Measurements from ENCODE around the gene SARDH. TPM values are rescaled to one million over a fixed set of nuclear protein-coding genes. Genes with fewer than 3 reads are reported as not detected.

Gene SARDH
- total and polyA plus RNA-seq, 2 donors (not counting 3 experiments of a cell fraction or from before 2014, with no cell fraction given), result 0.19 to 0.44 TPM

- Histone ChIP-seq H2AFZ (ENCODE audit: low read depth, low read length) (no peak overlapping the region), H3K4me1 (ENCODE audit: control insufficient read depth, extremely low read depth, insufficient read depth, low read length) (no peaks in the 10 kb centered on the region), H3K9ac (replicated peaks; ENCODE audit: extremely low read depth, insufficient read depth, low read length) (no peak overlapping the region), H3K9me3 (replicated peaks; ENCODE audit: control insufficient read depth, insufficient read depth, low read length) (no peaks in the 10 kb centered on the region), H3K27me3 (ENCODE audit: control insufficient read depth in 2 of 2, insufficient read depth in 2 of 2, low read length in 2 of 2) (no peaks in the 10 kb centered on the region), H3K4me2 (ENCODE audit: insufficient read depth, low read length) (no peak overlapping the region), H3K4me3 (replicated peaks in 1 of 3; ENCODE audit: insufficient read depth in 1 of 3, low read depth in 1 of 3, low read length in 3 of 3) (no peak overlapping the region), H3K79me2 (ENCODE audit: control insufficient read depth, insufficient read depth, low read length) (no peaks in the 10 kb centered on the region), H3K9me1 (replicated peaks; ENCODE audit: control insufficient read depth, extremely low read depth, insufficient read depth, low read length) (no peaks in the 10 kb centered on the region), H3K27ac (ENCODE audit: insufficient read depth, low read depth, low read length) (no peak overlapping the region), H3K36me3 (ENCODE audit: control insufficient read depth in 2 of 2, extremely low read depth in 1 of 2, insufficient read depth in 2 of 2, low read length in 2 of 2) (peaks cover 3 to 35% of the 10 kb centered on the region in 2 experiments), H4K20me1 (replicated peaks; ENCODE audit: control insufficient read depth, extremely low read depth, insufficient read depth, low read length) (no peaks in the 10 kb centered on the region)
- DNase-seq (ENCODE audit: low read depth, low spot score), result no peak
- TF ChIP-seq EZH2 (IDR thresholded peaks at IDR 0.05; ENCODE audit: borderline replicate concordance, low read depth, low read length, severe bottlenecking) (no peak), POLR2A (IDR thresholded peaks at IDR 0.05; ENCODE audit: low read depth, low read length) (no peak), MAX (IDR thresholded peaks at IDR 0.05; ENCODE audit: insufficient read depth, insufficient read length) (no peak), GATA2 (IDR thresholded peaks at IDR 0.05; ENCODE audit: insufficient read depth, insufficient read length, low read depth, low read length) (no peak)
- dilution Hi-C loops (cut with MboI; ENCODE audit: extremely low pct_ligation_motif_present, low sequenced_read_pairs), result no loop called here
- intact Hi-C loops (cut with micrococcal nuclease), result no loop called here
- CTCF ChIA-PET, result interaction anchor here (1.2 to 1.8 kb wide), 2 partner anchors 222 kb away, joined by 3 to 5 read pairs; no protein-coding TSS in a partner anchor
- BruUV-seq (replicated peaks), result no TSS peak
- FAIRE-seq, result no peak
- POLR2A ChIA-PET, result no interaction called here
Measured at GRCh38 chr9:133771486-133772482, 33.6 kb upstream of the SARDH start.

DNA sequence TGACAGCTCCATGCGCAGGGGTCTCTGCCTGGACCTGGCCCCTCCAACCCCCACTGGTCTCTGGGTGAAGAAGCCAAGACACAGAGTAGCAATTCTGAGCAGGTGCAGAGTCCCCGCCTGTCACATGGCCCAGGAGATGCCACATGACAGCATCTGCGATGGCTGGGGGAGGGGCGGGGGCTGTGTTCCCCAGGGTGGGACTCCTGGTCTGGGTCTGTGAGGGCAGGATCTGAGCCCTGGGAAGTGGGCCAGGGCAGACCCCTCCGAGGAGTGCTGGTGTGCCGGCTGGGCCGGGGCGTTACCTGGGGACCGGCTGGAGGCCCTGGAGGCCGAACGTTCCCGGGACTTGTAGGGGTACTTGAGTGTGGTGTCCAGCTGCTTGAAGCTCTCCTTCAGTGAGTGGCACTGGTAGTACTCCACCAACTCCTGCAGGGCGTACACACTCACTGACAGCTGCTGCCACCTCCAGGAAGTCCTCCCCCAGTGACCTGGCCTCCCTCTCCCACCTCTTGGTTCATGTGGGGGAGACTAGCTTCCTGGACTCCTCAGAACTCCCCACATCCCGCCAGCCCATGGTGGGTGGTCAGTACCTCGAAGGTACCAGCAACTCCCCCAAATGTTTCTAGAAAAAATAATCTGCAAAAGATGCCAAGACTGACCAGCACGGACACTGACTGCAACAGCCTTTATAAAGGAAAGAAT, 32.1 kb upstream of the SARDH start:
- Histone ChIP-seq H3K36me3 (ENCODE audit: control insufficient read depth in 2 of 2, extremely low read depth in 1 of 2, insufficient read depth in 2 of 2, low read length in 2 of 2) (peaks cover 3 to 34% of the 10 kb centered on the region in 2 experiments), H3K4me1 (ENCODE audit: control insufficient read depth, extremely low read depth, insufficient read depth, low read length) (no peaks in the 10 kb centered on the region), H3K27me3 (ENCODE audit: control insufficient read depth in 2 of 2, insufficient read depth in 2 of 2, low read length in 2 of 2) (no peaks in the 10 kb centered on the region), H3K4me2 (ENCODE audit: insufficient read depth, low read length) (no peak overlapping the region), H3K27ac (ENCODE audit: insufficient read depth, low read depth, low read length) (no peak overlapping the region), H3K9me1 (replicated peaks; ENCODE audit: control insufficient read depth, extremely low read depth, insufficient read depth, low read length) (no peaks in the 10 kb centered on the region), H3K79me2 (ENCODE audit: control insufficient read depth, insufficient read depth, low read length) (no peaks in the 10 kb centered on the region), H3K9ac (replicated peaks; ENCODE audit: extremely low read depth, insufficient read depth, low read length) (no peak overlapping the region), H3K9me3 (replicated peaks; ENCODE audit: control insufficient read depth, insufficient read depth, low read length) (no peaks in the 10 kb centered on the region), H4K20me1 (replicated peaks; ENCODE audit: control insufficient read depth, extremely low read depth, insufficient read depth, low read length) (no peaks in the 10 kb centered on the region), H2AFZ (ENCODE audit: low read depth, low read length) (no peak overlapping the region), H3K4me3 (replicated peaks in 1 of 3; ENCODE audit: insufficient read depth in 1 of 3, low read depth in 1 of 3, low read length in 3 of 3) (no peak overlapping the region)
- intact Hi-C loops (cut with micrococcal nuclease) (no loop called here), dilution Hi-C loops (cut with MboI; ENCODE audit: extremely low pct_ligation_motif_present, low sequenced_read_pairs) (no loop called here)
- no TSS peak for BruUV-seq (replicated peaks)
- TF ChIP-seq MYC (IDR thresholded peaks at IDR 0.05; ENCODE audit: low read depth, low read length) (no peak), JUN (IDR thresholded peaks at IDR 0.05; ENCODE audit: borderline replicate concordance, insufficient read depth, insufficient read length, low read depth) (no peak), EZH2 (IDR thresholded peaks at IDR 0.05; ENCODE audit: borderline replicate concordance, low read depth, low read length, severe bottlenecking) (no peak), MAX (IDR thresholded peaks at IDR 0.05; ENCODE audit: insufficient read depth, insufficient read length) (no peak), GATA2 (IDR thresholded peaks at IDR 0.05; ENCODE audit: insufficient read depth, insufficient read length, low read depth, low read length) (no peak), FOS (IDR thresholded peaks at IDR 0.05; ENCODE audit: borderline replicate concordance, insufficient read depth, low read length) (no peak)
- ChIA-PET CTCF (interaction anchor here (1.3 to 1.5 kb wide), 2 partner anchors 12 to 19 kb away, joined by 3 to 5 read pairs; no protein-coding TSS in a partner anchor), POLR2A (no interaction called here)
- FAIRE-seq, result no peak
- DNase-seq (ENCODE audit: low read depth, low spot score), result no peak
